Cerebellar nuclear complex (tissue), 1 donor: ENCODE results near the gene SPEG.

ENCODE experiments used
- DNase-seq, 2 experiments: peaks; one replicate each; lab custom pipeline; 2025; lab: John Stamatoyannopoulos, UW

Gene SPEG

GRCh38 chr2:219443697-219444023, 9.0 kb downstream of the SPEG start:
- DNase-seq, result no peak

- DNase-seq, result no peak
Measured at GRCh38 chr2:219444566-219445091, 10.0 kb downstream of the SPEG start.

DNA sequence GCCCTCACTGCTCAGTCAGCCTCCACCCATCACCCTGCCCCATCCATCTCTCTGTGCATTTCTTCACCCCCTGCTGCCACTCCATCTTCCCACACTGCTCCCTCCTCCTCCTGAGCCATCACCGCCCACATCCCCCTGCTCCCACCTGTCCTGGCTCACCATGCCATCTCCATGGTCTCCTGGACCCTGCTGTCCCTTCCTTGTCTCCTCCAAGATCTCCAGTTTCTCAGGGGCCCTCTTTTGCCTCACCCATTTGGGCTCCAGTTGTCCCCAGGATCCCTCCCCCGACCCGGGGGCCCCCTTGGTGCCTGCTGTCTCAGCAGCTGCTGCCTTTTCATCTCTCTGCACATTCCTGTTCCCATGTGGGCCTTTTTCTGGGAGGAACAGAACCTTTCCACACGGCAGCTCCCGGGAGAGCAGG, 10.6 kb downstream of the SPEG start:
- no peak for DNase-seq

- peak in 1 of 2 experiments; percentile 12 for DNase-seq
Measured at GRCh38 chr2:219446101-219446504, 11.5 kb downstream of the SPEG start.

- no peak for DNase-seq
Measured at GRCh38 chr2:219446689-219447088, 12.0 kb downstream of the SPEG start.

DNA sequence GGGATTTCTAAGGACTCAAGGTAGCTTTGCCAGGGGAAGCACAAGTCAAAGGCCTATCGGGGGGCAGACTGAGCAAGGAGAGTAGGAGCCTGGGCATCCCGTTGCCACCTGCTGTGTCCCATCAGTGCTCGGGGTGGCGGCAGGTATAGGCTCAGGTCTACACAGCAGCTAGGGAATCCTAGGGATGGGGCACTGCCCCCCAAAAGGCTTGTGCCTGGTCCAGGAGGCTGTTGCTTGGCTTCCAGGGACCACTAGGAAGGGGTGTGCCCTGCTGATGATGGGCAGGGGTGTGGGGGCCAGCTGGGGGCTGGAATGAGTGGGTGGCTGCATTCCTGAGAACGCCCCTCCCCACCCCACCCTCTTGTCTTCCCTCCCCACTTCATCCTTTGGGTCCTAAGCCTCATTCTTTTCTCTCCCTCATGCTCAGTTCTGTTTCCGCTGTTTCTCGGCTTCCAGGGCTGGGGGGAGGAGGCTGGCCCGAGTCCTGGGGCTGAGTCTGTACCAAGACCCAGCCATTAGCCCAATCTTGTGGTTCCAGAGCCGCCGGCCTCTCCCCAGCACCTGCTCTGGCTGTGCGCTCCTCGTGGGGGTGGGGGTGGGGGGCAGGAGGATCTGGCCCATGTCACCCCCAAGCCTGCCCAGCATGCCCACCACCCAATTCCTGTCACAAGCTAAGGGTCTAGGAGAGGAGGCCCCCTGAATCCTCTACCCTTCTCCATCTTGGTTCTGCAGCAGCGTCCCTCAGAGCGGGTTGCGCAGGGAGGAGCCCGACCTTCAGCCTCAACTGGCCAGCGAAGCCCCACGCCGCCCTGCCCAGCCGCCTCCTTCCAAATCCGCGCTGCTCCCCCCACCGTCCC, 12.8 kb downstream of the SPEG start:
- no peak for DNase-seq

- no peak for DNase-seq
Measured at GRCh38 chr2:219448099-219448775, 13.6 kb downstream of the SPEG start.

- no peak for DNase-seq
Measured at GRCh38 chr2:219448776-219449341, 14.2 kb downstream of the SPEG start.

DNA sequence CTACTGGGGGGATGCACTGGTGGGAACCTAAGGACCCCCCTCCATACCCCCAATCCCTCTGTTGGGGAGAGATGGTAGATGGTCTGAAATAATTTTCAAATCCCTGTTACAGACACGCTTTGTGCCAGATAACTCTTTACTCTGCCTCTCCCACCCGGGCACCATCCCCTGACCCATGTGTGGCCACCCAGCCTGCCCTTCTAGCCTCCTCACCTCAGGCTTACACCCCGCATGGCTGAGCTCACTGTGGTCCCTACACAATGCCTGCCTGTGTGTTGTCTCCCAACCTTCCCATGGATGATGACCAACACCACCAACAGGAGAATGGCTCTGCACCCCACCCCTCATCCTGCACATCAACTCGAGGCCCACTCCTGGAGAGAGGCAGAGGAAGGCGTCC, 15.0 kb downstream of the SPEG start:
- no peak for DNase-seq

GRCh38 chr2:219451661-219452360, 17.2 kb downstream of the SPEG start:
- no peak for DNase-seq

DNA sequence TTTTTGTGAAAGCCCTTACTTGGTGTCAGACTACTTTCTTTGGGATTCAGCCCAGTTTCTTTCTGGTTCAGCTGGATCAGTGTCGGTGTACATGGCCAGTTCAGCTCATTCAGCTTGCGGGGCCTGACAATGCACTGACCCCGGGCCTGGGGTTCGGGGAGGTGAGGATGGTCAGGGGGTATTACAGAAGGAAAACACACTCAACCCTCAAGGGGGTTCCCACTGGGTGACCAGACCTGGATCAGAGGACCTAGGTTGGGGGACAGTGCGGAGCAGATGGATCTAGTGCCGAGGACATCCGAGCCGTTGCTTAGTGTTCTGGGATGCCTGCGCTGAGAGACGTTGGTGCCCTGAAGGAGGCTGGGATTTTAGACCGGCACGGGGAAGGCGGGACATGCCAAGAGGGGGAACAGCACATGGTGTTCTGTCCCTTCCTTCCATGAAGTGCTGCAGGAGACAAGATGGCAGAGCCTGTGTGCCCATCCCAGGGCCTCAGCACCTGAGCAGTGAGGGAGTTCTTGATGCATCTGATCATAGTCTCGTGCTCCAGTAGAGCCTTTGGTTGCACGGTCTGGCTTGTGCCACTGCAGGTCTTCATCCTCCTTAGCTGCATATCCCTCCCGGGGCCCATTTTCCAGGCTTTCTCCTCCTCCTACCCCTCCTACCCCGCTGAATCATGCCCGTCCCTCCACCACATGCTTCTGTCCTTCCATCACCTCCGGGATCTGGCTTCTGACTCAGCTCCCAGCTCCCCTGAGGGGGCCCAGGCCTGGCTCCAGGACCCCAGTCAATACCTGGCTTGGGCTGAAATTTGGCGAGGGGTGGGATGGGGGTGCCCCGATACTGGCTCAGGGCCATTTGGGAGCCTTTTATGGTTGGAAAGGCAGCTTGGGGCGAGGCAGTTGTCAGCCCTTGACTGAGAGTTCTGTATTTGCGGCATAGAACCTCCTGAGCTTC, 18.0 kb downstream of the SPEG start:
- no peak for DNase-seq

- no peak for DNase-seq
Measured at GRCh38 chr2:219453671-219454590, 19.3 kb downstream of the SPEG start.

GRCh38 chr2:219455581-219455980, 20.9 kb downstream of the SPEG start:
- DNase-seq, result no peak

GRCh38 chr2:219457784-219458369, 23.2 kb downstream of the SPEG start:
- DNase-seq, result no peak

DNA sequence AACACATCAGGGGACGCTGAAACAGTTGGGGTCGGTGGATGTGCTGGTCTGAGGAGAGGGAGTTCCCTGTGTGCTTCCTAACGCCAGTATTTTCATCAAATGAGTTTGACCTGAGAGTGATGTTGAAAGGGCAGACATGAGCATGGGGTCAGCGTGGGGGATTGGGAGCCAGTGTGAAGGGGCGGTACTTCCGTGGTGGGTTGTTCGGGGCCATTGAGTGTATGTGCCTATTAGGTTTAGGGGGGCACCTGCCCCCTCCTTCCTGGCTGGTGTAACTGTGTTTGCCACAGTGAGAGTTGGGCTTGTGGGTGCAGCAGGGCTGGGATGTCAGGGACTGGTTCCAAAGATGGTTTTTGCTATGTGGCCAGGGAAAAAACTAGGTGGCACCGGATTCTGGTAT, 24.4 kb downstream of the SPEG start:
- DNase-seq, result no peak

DNA sequence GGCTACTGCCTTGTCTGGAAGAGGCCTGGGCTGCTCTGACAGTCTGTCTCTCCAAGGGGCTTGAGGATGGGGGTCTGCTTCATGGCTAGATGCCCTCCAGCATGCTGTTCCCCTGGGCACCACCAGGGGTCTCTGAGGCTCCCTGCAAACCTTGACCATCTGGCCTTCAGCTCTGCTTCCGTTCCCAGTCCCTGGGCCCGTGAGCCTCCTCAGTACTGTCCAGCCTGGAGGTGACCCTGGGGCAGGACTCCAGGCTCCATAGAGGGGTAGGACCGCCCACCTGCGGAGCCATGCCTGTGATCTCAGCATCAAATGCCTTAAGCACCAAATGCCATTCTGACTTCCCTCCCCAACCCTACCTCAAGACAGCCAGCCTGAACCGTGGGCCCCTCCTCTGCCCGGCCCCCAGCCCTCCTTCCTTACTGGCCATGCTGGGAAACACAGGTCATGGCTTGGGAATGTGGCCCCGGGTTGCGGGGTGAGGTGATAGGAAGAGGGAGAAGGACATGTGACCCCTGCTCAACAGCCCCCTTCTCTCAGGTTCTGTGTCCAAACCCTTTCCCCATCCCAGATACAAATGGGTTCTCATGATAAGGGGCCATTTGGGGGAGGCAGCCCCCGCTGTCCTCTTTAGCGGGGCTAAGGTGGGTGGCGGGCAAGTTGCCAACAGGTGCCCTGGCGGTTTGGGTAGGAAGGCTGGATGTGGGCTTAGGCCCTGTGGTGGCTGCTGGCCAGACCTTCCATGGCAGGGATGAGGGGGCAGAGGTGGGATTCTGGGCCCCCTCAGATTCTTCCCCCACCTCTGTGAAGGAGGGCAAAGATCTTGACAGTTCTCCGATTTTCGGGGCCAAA, 25.0 kb downstream of the SPEG start:
- DNase-seq, result no peak

DNA sequence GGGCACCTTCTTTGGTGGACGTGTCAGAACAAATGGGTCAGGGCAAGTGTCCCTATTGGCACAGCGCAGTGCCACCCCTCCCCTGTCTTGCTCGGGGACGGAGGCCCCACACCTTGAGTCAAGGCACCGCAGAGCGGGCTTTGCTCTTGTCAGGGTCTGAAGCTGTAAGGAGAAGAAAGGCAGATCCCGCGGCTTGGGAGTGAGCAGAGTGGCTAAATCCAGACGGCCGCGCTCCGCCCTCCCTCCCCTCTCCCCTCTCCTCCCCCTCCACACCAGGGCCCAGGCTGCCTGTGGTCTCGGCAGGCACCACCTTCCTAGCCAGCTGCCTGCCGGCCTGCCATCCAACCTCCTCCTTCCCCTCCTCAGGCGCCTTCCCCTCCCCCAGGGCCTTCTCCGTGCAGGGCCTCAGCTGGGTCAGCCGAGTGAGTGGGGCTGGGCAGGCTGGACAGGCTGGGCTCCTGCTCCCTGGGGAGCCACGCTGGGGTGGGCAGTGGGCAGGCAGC, 25.8 kb downstream of the SPEG start:
- DNase-seq, result no peak

DNA sequence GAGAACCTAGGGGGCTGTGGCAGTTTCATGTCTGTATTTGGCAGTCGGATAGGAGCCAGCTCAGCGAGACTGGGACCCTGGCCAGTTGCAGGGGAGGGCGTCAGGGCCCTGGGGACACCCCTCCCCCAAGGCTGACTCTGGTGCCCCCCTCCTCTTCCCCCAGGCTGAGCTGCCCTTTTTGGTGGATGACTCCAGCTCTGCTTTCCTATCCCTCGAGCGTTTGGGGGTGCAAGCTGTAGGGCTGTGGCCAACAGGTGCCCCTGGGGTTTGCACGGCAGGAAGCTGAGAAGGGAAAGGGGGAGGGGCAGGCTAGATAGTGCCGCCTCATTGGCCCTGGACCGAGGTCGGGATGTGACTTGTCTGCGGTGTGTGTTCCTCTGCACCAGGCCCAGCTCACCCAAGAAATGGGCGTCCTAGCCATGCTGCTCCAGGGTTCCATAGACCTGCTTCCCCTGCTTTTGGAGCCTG, 26.4 kb downstream of the SPEG start:
- DNase-seq, result no peak
